GM23248 (cell line): Measurements from ENCODE around the gene TNFRSF1A. TPM values are rescaled to one million over a fixed set of nuclear protein-coding genes. Genes with fewer than 3 reads are reported as not detected.

Source experiments
- DNase-seq: peaks from one replicate; pipeline ENCODE4 v3.0.0-alpha.2; 2015
- H2AFZ ChIP-seq: fragments of 200-600 bp; sonication (generic); 2 replicates; pipeline ENCODE4 v1.6.1; 2016; ENCODE audit warnings: antibody characterized with exemption
- H3F3A ChIP-seq: fragments of 200-600 bp; sonication (generic); 2 replicates; pipeline ENCODE4 v1.6.1; 2016; ENCODE audit warnings: mild to moderate bottlenecking, antibody characterized with exemption, mixed run types; ENCODE audit not compliant: insufficient read depth
- H3K27ac ChIP-seq: fragments of 200-600 bp; sonication (generic); 2 replicates; pipeline ENCODE4 v1.5.1; 2016; ENCODE audit warnings: mild to moderate bottlenecking
- H3K27me3 ChIP-seq: fragments of 200-600 bp; sonication (generic); replicated peaks from 2 replicates; pipeline ENCODE4 v1.6.1; 2016; ENCODE audit warnings: mild to moderate bottlenecking; ENCODE audit not compliant: insufficient read depth
- H3K36me3 ChIP-seq: fragments of 200-600 bp; sonication (generic); 2 replicates; pipeline ENCODE4 v1.6.1; 2016; ENCODE audit warnings: low read depth, mild to moderate bottlenecking
- H3K4me1 ChIP-seq: fragments of 200-600 bp; sonication (generic); 2 replicates; pipeline ENCODE4 v1.6.1; 2016; ENCODE audit warnings: mild to moderate bottlenecking; ENCODE audit not compliant: insufficient read depth
- H3K4me2 ChIP-seq: fragments of 200-600 bp; sonication (generic); one replicate; pipeline ENCODE4 v1.6.1; 2016; ENCODE audit warnings: mild to moderate bottlenecking; ENCODE audit not compliant: unreplicated experiment
- H3K4me3 ChIP-seq: fragments of 200-600 bp; sonication (generic); 2 replicates; pipeline ENCODE4 v1.5.1; 2016; ENCODE audit warnings: mild to moderate bottlenecking
- H3K79me2 ChIP-seq: fragments of 200-600 bp; sonication (generic); 2 replicates; pipeline ENCODE4 v1.6.1; 2016; ENCODE audit warnings: mild to moderate bottlenecking; ENCODE audit not compliant: insufficient read depth
- H3K9ac ChIP-seq: fragments of 200-600 bp; sonication (generic); 2 replicates; pipeline ENCODE4 v1.6.1; 2016; ENCODE audit warnings: mild to moderate bottlenecking
- H3K9me2 ChIP-seq: fragments of 200-600 bp; sonication (generic); 2 replicates; pipeline ENCODE4 v1.6.1; 2016; ENCODE audit warnings: mixed run types, mild to moderate bottlenecking, moderate library complexity; ENCODE audit not compliant: insufficient read depth
- H3K9me3 ChIP-seq: fragments of 200-600 bp; sonication (generic); one replicate; pipeline ENCODE4 v1.6.1; 2017; ENCODE audit warnings: low read depth
- H4K20me1 ChIP-seq: fragments of 200-600 bp; sonication (generic); 2 replicates; pipeline ENCODE4 v1.6.0; 2016; ENCODE audit not compliant: insufficient read depth
- EZH2 ChIP-seq: fragments of 200-600 bp; sonication (generic); IDR thresholded peaks from 2 replicates; pipeline ENCODE4 v1.6.1; 2018; ENCODE audit warnings: antibody characterized with exemption, mild to moderate bottlenecking; ENCODE audit not compliant: insufficient read depth, poor library complexity, severe bottlenecking
- EZH2phosphoT487 ChIP-seq: fragments of 200-600 bp; sonication (generic); IDR thresholded peaks from 2 replicates; pipeline ENCODE4 v1.6.1; 2018; ENCODE audit warnings: antibody characterized with exemption, moderate library complexity, mild to moderate bottlenecking, low read depth; ENCODE audit not compliant: insufficient read depth
- WGBS, 2 experiments: methylation state at CpG; one replicate each; pipeline ENCODE4 v1.1.6; 2015 to 2017; ENCODE audit warnings: low lambda C conversion rate in 2 of 2, low coverage in 1 of 2; ENCODE audit errors: missing lambda C conversion rate in 2 of 2; 5-methylcytosine and 5-hydroxymethylcytosine counted together
- in situ Hi-C: fragments of 300-500 bp; cut with MboI; formaldehyde crosslinking; loops from 2 replicates; pipeline ENCODE4 v1.15.0; 2020
- polyA plus RNA-seq: library from polyadenylated mRNA; unstranded; fragments of >200 nt; fragmentation: Nextera tagmentation; extraction: Ambion mirVana; gene quantifications from 2 replicates; pipeline ENCODE4 v1.2.1, GENCODE V29; 2016
- total RNA-seq: library from RNA; depleted of rRNA; stranded (reverse); fragments of >200 nt; shearing (Covaris generic); gene quantifications from 2 replicates; pipeline ENCODE4 v1.2.3, GENCODE V29; 2014

Gene TNFRSF1A
- total and polyA plus RNA-seq, 2 experiments from 2014 or later = 183 to 343 TPM

DNA sequence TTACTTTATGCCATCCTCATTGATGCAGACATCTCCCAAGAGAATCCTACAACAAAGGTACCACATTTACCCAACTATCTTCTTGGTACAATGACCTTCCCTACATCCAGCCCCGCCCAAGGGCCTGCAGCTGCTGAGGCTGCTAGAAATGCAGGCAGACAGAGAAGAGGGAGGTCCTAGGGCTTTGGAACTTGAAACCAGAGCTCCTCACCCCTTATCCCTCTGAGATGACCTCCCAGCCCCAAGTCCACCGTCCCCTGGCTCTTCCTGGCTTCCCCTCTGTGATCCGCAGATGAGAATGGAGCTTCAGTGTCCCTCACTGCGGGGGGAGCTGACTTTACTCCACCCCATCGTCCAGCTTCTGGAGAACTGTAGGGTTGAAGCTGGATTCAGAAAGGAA is 1.6 kb upstream of the TNFRSF1A start:
- WGBS, 2 experiments = 29 to 33% methylated on average over 5 of the region's 5 CpGs
- peaks cover 47% of the 10 kb centered on the region for H3K79me2 ChIP-seq
- no peak for TF ChIP-seq EZH2phosphoT487
- TF ChIP-seq EZH2 = no peak
- 0 out of 2 replicates have a peak overlapping the region, but pooled peaks have one; percentile 8 for H3K27ac ChIP-seq
- peaks cover 5% of the 10 kb centered on the region; the same call in 1 of the 2 replicates for H4K20me1 ChIP-seq
- peak overlapping the region; percentile 45 for H2AFZ ChIP-seq
- H3K9me2 ChIP-seq = no peaks in the 10 kb centered on the region
- no peaks in the 10 kb centered on the region for H3K27me3 ChIP-seq
- DNase-seq = no peak
- H3K4me1 ChIP-seq = peaks cover 30% of the 10 kb centered on the region
- no peaks in the 10 kb centered on the region for H3K36me3 ChIP-seq
- in situ Hi-C loops = no loop called here
- H3K9ac ChIP-seq = no peak overlapping the region
- no peak overlapping the region for H3K4me2 ChIP-seq
- H3F3A ChIP-seq = peaks cover 33% of the 10 kb centered on the region
- no peaks in the 10 kb centered on the region for H3K9me3 ChIP-seq
- H3K4me3 ChIP-seq = no peak overlapping the region

GRCh38 chr12:6342140-6342889 is 439 bp upstream of the TNFRSF1A start:
- WGBS, 2 experiments = 42 to 45% methylated on average over 7 of the region's 7 CpGs
- peak overlapping the region; percentile 97 for H3K4me2 ChIP-seq
- peaks cover 59% of the 10 kb centered on the region for H3K79me2 ChIP-seq
- H4K20me1 ChIP-seq = peaks cover 5% of the 10 kb centered on the region; the same call in 1 of the 2 replicates
- peaks cover 45% of the 10 kb centered on the region for H3F3A ChIP-seq
- no peak for DNase-seq
- no peaks in the 10 kb centered on the region for H3K9me3 ChIP-seq
- no peaks in the 10 kb centered on the region for H3K9me2 ChIP-seq
- peak overlapping the region; percentile 100 for H3K27ac ChIP-seq
- TF ChIP-seq EZH2 (no peak), EZH2phosphoT487 (no peak)
- H3K9ac ChIP-seq = peak overlapping the region; percentile 99
- no peaks in the 10 kb centered on the region for H3K27me3 ChIP-seq
- peak overlapping the region; percentile 98 for H3K4me3 ChIP-seq
- in situ Hi-C loops = no loop called here
- no peaks in the 10 kb centered on the region for H3K36me3 ChIP-seq
- peak overlapping the region; percentile 69 for H2AFZ ChIP-seq
- H3K4me1 ChIP-seq = peaks cover 42% of the 10 kb centered on the region

- no peak for TF ChIP-seq EZH2phosphoT487
- TF ChIP-seq EZH2 = no peak
- peak overlapping the region; percentile 98 for H3K4me3 ChIP-seq
- DNase-seq = peak; percentile 37
- H3K4me2 ChIP-seq = peak overlapping the region; percentile 97
- peak overlapping the region; percentile 99 for H3K9ac ChIP-seq
- no peaks in the 10 kb centered on the region for H3K9me3 ChIP-seq
- H2AFZ ChIP-seq = no peak overlapping the region
- peaks cover 48% of the 10 kb centered on the region for H3K4me1 ChIP-seq
- 1 to 2% methylated on average over 15 of the region's 15 CpGs for WGBS, 2 experiments
- H3K79me2 ChIP-seq = peaks cover 66% of the 10 kb centered on the region
- H3K36me3 ChIP-seq = no peaks in the 10 kb centered on the region
- H3K27ac ChIP-seq = peak overlapping the region; percentile 100
- H3F3A ChIP-seq = peaks cover 47% of the 10 kb centered on the region
- no peaks in the 10 kb centered on the region for H3K9me2 ChIP-seq
- no peaks in the 10 kb centered on the region for H3K27me3 ChIP-seq
- H4K20me1 ChIP-seq = peaks cover 5% of the 10 kb centered on the region; the same call in 1 of the 2 replicates
- in situ Hi-C loops = no loop called here
These were observed 995 bp downstream of the TNFRSF1A start for GRCh38 chr12:6340745-6341416.

- Histone ChIP-seq H3K27me3 (no peaks in the 10 kb centered on the region), H3K4me3 (peak overlapping the region; percentile 98), H3F3A (peaks cover 51% of the 10 kb centered on the region), H3K9me3 (no peaks in the 10 kb centered on the region), H3K4me1 (peaks cover 47% of the 10 kb centered on the region), H3K36me3 (no peaks in the 10 kb centered on the region), H4K20me1 (peaks cover 5% of the 10 kb centered on the region; the same call in 1 of the 2 replicates), H3K27ac (peak overlapping the region; percentile 100), H3K79me2 (peaks cover 69% of the 10 kb centered on the region), H3K4me2 (peak overlapping the region; percentile 97), H3K9me2 (no peaks in the 10 kb centered on the region), H2AFZ (no peak overlapping the region), H3K9ac (peak overlapping the region; percentile 99)
- DNase-seq = peak; percentile 77
- in situ Hi-C loops = no loop called here
- TF ChIP-seq EZH2phosphoT487 (no peak), EZH2 (no peak)
- WGBS, 2 experiments = 0 to 3% methylated on average over 7 to 9 of the region's 9 CpGs
These were observed 1.7 kb downstream of the TNFRSF1A start for GRCh38 chr12:6340032-6340638.
